Measurements from ENCODE around the gene SCGB1A1.

SCGB1A1 gene

DNA sequence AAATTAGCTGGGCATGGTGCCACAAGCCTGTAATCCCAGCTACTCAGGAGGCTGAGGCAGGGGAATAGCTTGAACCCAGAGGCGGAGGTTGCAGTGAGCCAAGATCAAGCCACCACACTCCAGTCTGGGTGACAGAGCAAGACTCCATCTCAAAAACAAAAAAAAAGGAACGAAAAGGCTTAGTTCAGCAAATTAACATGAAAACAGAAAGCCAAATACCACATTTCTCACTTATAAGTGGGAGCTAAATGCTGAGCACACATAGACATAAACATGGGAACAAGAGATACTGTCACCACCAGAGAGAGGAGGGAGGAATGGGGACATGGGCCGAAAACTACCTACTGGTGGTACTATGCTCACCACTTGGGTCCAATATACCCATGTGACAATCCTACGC, 38.6 kb downstream of the SCGB1A1 start:
- no peak for DNase-seq (ENCODE audit: insufficient read length, low spot score)
- FAIRE-seq = no peak
- no peak for TF ChIP-seq POLR2A (IDR thresholded peaks at IDR 0.05; ENCODE audit: low read depth, low read length)

DNA sequence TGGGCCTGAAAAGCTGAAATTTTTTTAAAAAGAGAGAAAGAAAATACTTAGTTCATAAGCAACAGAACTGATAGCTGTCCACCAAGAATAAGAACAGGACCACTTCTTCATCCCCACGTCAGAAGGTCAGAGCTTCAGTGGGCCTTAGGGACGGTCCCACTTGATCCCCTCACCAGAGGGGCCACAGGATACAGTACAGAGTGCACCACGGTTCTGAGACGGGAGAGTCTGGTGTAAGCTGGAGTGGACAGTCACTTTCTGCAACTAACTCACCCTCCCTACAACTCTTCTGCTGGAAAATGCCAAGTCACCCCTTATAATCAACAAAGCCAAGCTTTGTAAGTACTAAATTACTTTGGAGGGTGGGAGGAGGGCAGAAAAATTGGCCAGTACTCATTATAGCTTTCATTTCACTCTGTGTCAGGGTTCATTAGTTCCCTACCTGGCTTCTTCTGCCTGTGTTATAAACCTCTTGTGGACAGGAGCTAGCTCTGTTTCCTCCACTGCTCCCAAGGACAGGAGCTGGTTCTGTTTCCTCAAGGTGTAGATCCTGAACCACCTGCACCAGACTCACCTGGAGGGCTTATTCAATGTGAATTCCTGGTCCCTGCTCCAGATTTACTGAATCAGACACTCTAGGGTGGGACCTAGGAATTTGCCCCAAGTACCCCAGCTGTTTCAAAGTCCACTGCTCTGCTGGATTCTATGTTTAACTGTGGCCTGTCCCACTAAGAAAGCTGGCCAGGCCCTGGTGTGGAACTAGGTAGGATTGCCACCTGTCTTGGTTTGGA, 39.6 kb downstream of the SCGB1A1 start:
- no peak for DNase-seq (ENCODE audit: insufficient read length, low spot score)
- TF ChIP-seq POLR2A (IDR thresholded peaks at IDR 0.05; ENCODE audit: low read depth, low read length) = no peak

DNA sequence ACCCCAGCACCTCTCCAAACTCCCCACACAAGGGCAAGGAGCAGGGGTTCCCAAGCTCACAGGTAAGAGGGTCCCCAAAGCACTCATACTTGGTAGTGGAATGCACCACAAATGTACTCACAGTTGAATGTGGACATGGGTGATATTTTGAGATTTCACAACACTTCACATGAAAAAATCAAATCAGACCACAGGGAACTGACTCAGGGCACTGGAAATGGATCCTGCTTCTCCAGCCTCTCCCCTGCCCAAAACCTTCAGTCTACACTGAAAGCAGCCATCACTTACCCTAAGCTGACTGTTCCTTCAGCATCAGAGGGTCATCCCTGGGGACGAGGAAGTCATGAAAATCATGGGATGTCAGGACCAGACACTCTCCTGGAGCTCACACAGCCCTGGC, 40.2 kb downstream of the SCGB1A1 start:
- TF ChIP-seq POLR2A (IDR thresholded peaks at IDR 0.05; ENCODE audit: low read depth, low read length) = no peak
- DNase-seq (ENCODE audit: insufficient read length, low spot score) = no peak
- FAIRE-seq = no peak

More for the DNA sequence above, 39.6 kb downstream of the SCGB1A1 start:
- no peak for FAIRE-seq

DNA sequence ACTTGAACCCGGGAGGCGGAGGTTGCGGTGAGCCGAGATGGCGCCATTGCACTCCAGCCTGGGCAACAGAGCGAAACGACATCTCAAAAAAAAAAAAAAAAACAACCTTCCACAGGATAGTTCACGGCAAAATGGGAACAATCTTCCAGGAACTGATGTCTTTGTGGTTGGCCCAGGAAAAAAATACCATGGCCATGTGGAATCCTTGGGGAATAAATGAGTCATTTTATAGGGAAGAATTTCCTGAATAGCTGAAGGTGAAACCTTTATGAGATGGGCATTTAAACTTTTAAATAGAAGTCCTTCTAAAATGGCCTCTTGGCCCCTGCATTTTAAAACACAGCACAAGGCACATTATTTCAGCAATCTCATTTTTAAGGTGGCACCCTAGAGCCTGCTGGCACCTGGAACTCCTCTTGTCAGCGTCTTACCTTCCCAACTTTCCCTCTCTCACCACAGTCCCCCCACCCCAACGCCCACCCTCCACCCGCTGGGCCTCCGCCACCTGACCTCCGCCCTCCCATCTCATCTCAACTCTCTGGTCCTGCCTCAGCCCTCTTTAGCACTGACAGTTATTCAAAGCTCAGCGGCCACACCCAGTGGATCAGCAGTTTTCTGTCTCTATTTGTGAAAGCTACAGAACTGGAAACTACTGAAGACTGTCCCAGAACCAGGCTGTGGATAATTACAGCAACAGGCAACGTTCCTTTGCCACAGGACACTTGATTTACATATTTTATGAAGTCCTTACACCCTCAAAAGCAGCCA, 43.1 kb downstream of the SCGB1A1 start:
- TF ChIP-seq POLR2A (IDR thresholded peaks at IDR 0.05; ENCODE audit: low read depth, low read length) = no peak
- FAIRE-seq (no peak), DNase-seq (ENCODE audit: insufficient read length, low spot score) (peak; percentile 42)

DNA sequence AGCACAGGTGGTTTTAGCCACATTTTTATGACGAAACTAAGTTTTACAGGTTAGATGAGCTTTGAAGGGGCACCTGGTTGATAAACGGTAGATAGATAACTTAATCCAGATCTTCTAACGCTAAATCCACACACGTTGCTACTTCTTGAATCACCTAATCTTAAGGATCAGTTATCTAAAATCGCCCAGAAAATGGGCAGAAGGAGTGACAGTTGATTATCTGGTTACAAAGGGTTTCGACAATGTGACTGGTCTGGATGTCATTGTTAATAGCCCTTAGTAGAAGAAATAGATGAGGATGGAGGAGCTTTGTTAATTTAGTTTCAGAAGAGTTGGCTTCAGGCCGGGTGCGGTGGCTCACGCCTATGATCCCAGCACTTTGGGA, 43.7 kb downstream of the SCGB1A1 start:
- no peak for FAIRE-seq
- no peak for TF ChIP-seq POLR2A (IDR thresholded peaks at IDR 0.05; ENCODE audit: low read depth, low read length)
- DNase-seq (ENCODE audit: insufficient read length, low spot score) = no peak

DNA sequence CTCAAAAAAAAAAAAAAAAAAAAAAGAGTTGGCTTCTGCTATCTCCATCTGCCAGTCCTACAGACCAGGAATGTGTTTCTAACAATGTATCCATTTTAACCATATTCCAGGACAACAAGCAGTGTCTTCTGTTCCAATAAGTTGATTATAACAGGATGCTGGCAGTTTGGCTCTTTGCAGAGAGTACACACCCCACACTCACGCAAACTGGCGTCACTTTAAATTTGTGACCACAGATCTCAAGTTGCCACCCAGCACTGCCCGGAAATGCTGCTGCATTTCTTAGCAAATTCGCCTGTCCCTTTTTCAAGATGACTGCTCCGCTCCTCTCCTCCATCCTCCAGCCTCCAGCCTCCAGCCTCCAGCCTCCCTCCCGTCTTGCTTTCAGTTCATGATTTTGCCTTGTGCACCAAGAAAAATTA, 44.3 kb downstream of the SCGB1A1 start:
- FAIRE-seq (no peak), DNase-seq (ENCODE audit: insufficient read length, low spot score) (no peak)
- TF ChIP-seq POLR2A (IDR thresholded peaks at IDR 0.05; ENCODE audit: low read depth, low read length) = no peak

DNA sequence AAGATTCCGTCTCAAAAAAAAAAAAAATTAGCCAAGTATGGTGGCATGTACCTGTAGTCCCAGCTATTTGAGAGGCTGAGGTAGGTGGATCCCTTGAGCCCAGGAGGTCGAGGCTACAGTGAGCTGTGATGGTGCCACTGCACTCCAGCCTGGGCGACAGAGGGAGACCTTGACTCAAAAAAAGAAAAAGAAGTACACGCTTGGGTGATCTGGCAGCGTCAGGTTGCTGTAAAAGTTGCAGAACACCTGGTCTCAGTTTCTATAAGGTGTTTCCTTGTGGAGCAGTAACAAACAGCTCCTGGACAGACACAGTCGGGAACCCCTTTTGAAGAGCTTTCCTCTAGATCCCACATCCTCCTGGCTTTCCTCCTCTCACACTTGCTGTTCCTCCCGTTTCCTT, 45.8 kb downstream of the SCGB1A1 start:
- no peak for TF ChIP-seq POLR2A (IDR thresholded peaks at IDR 0.05; ENCODE audit: low read depth, low read length)
- DNase-seq (ENCODE audit: insufficient read length, low spot score) (no peak), FAIRE-seq (no peak)

DNA sequence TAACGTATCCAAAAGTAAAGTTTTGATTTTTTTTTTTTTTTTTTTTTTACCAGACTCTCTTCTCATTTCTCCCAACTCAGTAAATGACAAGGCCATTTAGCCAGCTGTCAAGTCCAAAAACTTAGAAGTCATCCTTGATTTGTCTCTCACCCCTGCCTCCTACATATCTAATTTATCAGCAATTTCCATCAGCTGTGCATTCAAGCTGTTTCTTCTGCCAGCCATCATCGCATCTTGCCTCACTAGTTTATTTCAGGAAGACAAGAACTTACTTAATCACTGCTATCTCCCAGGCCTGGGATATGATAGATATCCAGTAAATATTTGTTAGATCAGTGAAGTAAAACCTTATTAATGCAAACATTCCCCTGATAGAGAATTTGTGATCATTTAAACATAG, 47.6 kb downstream of the SCGB1A1 start:
- FAIRE-seq = no peak
- no peak for TF ChIP-seq POLR2A (IDR thresholded peaks at IDR 0.05; ENCODE audit: low read depth, low read length)
- no peak for DNase-seq (ENCODE audit: insufficient read length, low spot score)

DNA sequence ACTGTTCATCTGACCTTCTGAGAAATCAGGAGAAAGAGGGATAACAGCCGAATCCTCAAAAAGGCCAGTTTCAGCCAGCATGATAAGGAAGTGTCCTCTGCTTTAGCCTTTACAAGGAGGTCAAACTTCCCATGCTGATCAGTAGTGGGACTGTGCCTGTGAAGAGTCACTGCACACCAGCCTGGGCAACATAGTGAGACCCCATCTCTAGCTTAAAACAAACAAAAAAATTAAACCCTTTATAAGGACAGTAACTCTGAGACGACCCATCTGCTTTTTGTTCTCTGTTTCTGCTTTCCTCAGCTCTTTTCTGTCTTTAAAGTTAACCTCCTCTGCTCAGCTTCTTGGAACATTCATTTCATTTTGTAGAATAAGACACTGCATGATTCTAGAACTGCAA, 49.7 kb downstream of the SCGB1A1 start:
- TF ChIP-seq POLR2A (IDR thresholded peaks at IDR 0.05; ENCODE audit: low read depth, low read length) = no peak
- FAIRE-seq (no peak), DNase-seq (ENCODE audit: insufficient read length, low spot score) (no peak)

DNA sequence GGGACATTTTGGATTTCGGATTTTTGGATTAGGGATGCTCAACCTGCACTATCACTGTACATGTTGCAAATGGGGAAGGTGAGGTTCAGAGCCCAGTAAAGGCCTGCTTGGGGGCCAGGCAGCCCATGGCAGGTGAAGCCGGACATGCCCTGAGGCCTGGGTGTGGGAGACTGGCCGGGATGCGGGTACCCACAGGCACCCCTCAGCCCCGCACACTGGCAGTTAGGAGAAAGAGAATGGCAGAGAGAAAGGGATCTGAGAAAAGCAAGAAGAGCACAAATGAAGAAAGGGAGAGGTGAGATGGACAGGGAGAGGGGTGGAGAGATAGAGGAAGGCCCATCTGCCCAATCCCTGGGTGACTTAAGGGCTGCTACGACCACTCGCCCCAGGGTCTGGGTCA, 52.8 kb downstream of the SCGB1A1 start:
- TF ChIP-seq POLR2A (IDR thresholded peaks at IDR 0.05; ENCODE audit: low read depth, low read length) = no peak
- no peak for DNase-seq (ENCODE audit: insufficient read length, low spot score)
- no peak for FAIRE-seq

DNA sequence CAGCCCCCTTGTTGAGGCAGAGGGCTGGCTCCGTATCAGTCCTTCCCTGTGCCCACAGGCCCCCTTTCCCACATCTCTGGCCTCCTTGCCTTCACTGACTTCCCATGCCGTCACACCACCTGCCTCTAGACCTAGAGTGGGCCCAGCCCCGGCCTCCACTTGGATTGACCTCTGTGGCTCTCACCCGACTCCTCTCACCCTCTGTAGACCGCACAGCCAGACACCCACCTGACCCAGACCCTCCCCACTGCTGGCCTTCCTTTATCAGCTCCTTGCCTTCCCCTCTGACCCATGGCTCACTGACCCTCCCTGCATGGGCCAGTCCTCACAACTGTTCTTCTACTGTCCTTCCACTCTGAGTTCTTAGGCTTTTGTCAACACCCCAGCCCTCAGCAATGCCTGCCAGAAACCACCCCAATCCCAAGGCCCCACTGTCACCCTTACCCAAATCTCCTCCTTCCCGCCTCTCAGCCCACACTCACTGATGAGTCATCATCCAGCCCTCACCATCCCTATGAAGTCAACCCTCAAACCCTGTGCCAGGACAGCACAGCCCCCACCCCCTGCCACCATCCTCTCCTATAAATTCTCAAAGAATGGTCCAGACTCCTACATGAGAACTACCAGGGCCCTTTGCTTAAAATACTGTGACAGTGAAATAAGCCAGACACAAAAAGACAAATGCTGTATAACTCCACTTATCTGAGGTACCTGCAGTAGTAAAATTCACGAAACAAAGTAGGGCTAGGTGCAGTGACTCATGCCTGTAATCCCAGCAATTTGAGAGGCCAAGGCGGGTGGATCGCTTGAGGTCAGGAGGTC, 53.4 kb downstream of the SCGB1A1 start:
- no peak for TF ChIP-seq POLR2A (IDR thresholded peaks at IDR 0.05; ENCODE audit: low read depth, low read length)
- DNase-seq (ENCODE audit: insufficient read length, low spot score) (peak; percentile 83), FAIRE-seq (no peak)

Data from H54 (cell line).